ENCODE data around the gene HSPG2. TPM values are rescaled to one million over a fixed set of nuclear protein-coding genes. Genes with fewer than 3 reads are reported as not detected.
"Not testable (repeated sequence)": the region's sequence is repeated elsewhere in the genome, so short reads cannot be mapped to it uniquely, and the experiment has no call there.

HSPG2 gene
- total and polyA plus RNA-seq, 2 donors = 242 to 514 TPM

DNA sequence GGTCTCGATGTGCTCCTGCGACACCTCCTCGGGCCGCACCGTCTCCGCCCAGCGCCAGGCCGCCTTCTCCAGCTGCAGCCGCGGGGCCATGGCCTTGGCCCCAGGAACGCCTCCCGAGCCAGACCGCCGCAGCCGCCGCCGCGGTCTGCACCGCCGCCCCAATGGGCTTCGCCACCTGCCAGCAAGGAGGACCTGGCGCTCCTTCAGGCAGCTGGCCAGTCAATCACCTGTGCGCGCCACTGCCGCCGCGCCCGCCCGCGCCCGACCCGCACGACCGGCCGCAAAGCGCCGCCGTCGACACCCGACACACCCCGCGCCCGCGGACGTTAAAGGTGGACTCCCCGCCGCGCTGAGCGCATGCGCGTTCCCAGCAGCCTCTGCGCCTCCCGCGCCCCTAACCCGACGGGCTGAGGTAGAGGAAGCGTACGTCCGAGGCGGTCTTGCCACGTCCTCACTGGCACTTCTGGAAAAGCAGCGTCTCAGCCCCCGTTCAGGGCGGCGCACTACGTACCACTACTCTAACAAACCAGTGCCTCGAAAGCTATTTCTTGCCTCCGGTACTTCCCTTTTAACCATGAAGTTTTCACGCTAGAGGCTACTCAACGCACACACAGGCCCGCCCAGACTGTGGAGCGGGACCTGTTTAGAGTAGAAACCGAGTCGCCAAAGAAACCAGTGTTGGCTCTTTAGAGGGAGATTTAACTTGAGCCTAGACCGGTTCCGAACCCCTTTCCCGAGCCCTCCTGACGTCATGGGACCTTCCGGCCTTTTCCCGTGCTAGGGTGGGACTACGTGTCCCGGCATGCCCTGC is 154.0 kb downstream of the HSPG2 start, which contains the start of gene USP48:
Gene USP48 (minus strand): TSS at position 282 of the 811 bp plus-strand sequence. CDS start 192 bp downstream, at position 90.
- DNase-seq (ENCODE audit: extremely low spot score) = peak; percentile 96
- WGBS = under 1% methylated on average over 82 of the region's 82 CpGs
- H3K4me1 ChIP-seq (ENCODE audit: insufficient read depth) = no peaks in the 10 kb centered on the region

GRCh38 chr1:21782349-21782867 is 154.7 kb downstream of the HSPG2 start:
- Histone ChIP-seq H3K4me1 (ENCODE audit: insufficient read depth) (no peaks in the 10 kb centered on the region), H3K27ac (ENCODE audit: low read depth) (peak overlapping the region; percentile 100), H3K4me3 (ENCODE audit: low read depth, low read length) (peak overlapping the region; percentile 84), H3K36me3 (ENCODE audit: insufficient read depth) (no peaks in the 10 kb centered on the region)
- WGBS = 0% methylated on average over 37 of the region's 37 CpGs
- no peak for DNase-seq (ENCODE audit: extremely low spot score)

More for the DNA sequence above, 154.0 kb downstream of the HSPG2 start, which contains the start of gene USP48:
- H3K27ac ChIP-seq (ENCODE audit: low read depth) = peak within 1 kb of the TSS; percentile 100
- peak within 1 kb of the TSS; percentile 84 for H3K4me3 ChIP-seq (ENCODE audit: low read depth, low read length)
- no peaks in the 10 kb centered on the region for H3K36me3 ChIP-seq (ENCODE audit: insufficient read depth)

- no peaks in the 10 kb centered on the region for H3K4me1 ChIP-seq (ENCODE audit: insufficient read depth)
- 1% methylated on average over 17 of the region's 17 CpGs for WGBS
- no peak for DNase-seq (ENCODE audit: extremely low spot score)
- H3K27ac ChIP-seq (ENCODE audit: low read depth) = peak overlapping the region; percentile 100
- H3K36me3 ChIP-seq (ENCODE audit: insufficient read depth) = no peaks in the 10 kb centered on the region
- H3K4me3 ChIP-seq (ENCODE audit: low read depth, low read length) = peak overlapping the region; percentile 84
Measured at GRCh38 chr1:21781815-21782348, 155.2 kb downstream of the HSPG2 start.

DNA sequence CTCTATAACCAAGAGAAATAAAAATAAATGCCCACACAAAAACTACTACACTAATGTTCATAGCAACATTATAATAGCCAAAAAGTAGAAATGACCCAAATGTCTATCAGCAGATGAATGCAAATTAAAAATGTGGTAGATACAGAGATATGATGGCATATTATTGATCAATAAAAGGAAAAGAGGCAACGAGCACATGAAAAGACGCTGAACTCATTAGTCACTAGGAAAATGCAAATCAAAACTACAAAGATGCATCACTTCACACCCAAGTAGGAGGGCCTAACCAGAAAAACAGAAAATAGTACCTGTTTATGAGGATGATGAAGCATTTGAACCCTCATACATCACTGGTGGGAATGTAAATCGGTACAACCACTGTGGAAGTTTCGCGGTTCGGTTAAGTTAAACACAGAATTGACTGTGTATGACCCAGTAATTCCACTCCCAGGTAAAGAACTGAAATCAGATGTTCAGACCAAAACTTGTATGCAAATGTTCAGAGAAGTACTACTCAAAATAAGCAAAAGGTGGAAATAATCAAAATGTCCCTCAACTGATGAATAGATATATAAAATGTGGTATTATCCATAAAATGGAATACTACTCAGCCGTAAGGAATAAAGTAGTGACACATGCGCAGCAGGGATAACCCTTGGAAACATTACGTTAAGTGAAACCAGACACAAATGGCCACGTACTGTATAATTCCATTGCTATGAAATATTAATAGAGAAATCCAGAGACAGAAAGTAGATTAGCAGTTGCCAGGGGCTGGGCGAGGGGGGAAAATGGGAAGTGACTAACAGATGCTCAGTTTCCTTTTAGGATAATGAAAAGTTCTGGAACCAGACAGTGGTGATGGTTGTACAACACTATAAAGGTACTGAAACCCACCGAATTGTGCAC is 157.2 kb downstream of the HSPG2 start:
- 89% methylated on average over 12 of the region's 12 CpGs for WGBS

DNA sequence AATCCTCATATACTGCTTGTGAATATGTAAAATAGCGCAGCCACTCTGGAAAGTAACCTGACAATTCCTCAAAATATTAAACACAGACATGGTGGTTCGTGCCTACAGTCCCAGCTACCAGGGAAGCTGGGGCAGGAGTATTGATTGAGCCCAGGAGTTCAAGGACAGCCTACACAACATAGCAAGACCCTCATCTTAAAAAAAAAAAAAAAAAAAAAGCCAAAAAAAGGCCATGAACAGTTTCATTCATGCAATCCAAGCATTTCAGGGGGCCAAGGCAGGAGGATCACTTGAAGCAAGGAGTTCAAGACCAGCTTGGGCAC is 158.7 kb downstream of the HSPG2 start:
- Histone ChIP-seq H3K4me3 (ENCODE audit: low read depth, low read length) (no peak overlapping the region), H3K36me3 (ENCODE audit: insufficient read depth) (no peaks in the 10 kb centered on the region), H3K27ac (ENCODE audit: low read depth) (no peak overlapping the region), H3K4me1 (ENCODE audit: insufficient read depth) (no peaks in the 10 kb centered on the region)
- no peak for DNase-seq (ENCODE audit: extremely low spot score)
- WGBS = 98% methylated on average over 2 of the region's 2 CpGs

More for the DNA sequence above, 157.2 kb downstream of the HSPG2 start:
- no peak for DNase-seq (ENCODE audit: extremely low spot score)
- H3K4me3 ChIP-seq (ENCODE audit: low read depth, low read length) = no peak overlapping the region
- H3K4me1 ChIP-seq (ENCODE audit: insufficient read depth) = no peaks in the 10 kb centered on the region
- no peak overlapping the region for H3K27ac ChIP-seq (ENCODE audit: low read depth)
- no peaks in the 10 kb centered on the region for H3K36me3 ChIP-seq (ENCODE audit: insufficient read depth)

- 89% methylated on average over 5 of the region's 5 CpGs for WGBS
- not testable (repeated sequence) for H3K36me3 ChIP-seq (ENCODE audit: insufficient read depth); H3K27ac ChIP-seq (ENCODE audit: low read depth); H3K4me3 ChIP-seq (ENCODE audit: low read depth, low read length); DNase-seq (ENCODE audit: extremely low spot score); H3K4me1 ChIP-seq (ENCODE audit: insufficient read depth)
Measured at GRCh38 chr1:21776925-21777324, 160.2 kb downstream of the HSPG2 start.

- H3K4me1 ChIP-seq (ENCODE audit: insufficient read depth) = no peaks in the 10 kb centered on the region
- no peak overlapping the region for H3K4me3 ChIP-seq (ENCODE audit: low read depth, low read length)
- H3K27ac ChIP-seq (ENCODE audit: low read depth) = no peak overlapping the region
- no peaks in the 10 kb centered on the region for H3K36me3 ChIP-seq (ENCODE audit: insufficient read depth)
- no peak for DNase-seq (ENCODE audit: extremely low spot score)
Measured at GRCh38 chr1:21775985-21776562, 161.0 kb downstream of the HSPG2 start.

DNA sequence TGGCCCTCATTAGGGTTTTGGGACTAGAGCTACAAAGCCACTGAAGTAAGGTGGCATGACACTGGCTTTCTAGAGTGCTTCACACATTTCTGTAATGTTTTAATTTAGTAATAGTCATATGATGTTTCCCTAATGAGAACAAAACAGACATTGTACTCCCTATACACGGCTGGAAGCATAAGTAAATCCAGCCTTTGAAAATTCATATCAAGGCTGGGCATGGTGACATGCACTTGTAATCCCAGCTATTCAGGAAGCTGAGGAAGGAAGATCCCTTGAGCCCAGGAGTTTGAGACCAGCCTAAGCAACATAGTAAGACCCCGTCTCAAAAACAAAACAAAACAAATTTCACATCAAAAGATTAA is 161.6 kb downstream of the HSPG2 start:
- DNase-seq (ENCODE audit: extremely low spot score) = no peak
- Histone ChIP-seq H3K36me3 (ENCODE audit: insufficient read depth) (no peaks in the 10 kb centered on the region), H3K27ac (ENCODE audit: low read depth) (no peak overlapping the region), H3K4me1 (ENCODE audit: insufficient read depth) (no peaks in the 10 kb centered on the region), H3K4me3 (ENCODE audit: low read depth, low read length) (no peak overlapping the region)
- 62% methylated on average over 2 of the region's 2 CpGs for WGBS

DNA sequence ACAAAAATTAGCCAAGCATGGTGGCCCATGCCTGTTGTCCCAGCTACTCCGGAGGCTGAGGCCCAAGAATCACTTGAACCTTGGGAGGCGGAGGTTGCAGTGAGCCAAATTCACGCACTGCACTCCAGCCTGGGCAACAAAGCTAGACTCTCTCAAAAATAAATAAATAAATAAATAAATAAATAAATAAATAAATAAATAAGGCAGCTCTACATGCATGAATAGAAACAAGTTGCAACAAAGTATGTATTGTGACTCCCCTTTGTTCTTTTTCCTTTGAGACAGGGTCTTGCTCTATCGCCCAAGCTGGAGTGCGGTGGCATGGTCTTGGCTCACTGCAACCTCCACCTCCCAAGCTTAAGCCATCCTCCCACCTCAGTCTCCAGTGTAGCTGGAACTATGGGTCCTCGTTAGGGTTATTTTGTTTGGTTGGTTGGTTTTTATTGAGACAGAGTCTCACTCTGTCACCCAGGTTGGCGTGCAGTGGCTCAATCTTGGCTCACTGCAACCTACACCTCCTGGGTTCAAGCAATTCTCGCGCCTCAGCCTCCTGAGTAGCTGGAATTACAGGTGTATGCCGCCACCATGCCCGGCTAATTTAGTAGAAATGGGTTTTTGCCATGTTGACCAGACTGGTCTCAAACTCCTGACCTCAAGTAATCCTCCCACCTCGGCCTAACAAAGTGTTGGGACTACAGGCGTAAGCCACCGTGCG is 162.1 kb downstream of the HSPG2 start:
- Histone ChIP-seq H3K4me1 (ENCODE audit: insufficient read depth) (no peaks in the 10 kb centered on the region), H3K27ac (ENCODE audit: low read depth) (no peak overlapping the region), H3K36me3 (ENCODE audit: insufficient read depth) (no peaks in the 10 kb centered on the region), H3K4me3 (ENCODE audit: low read depth, low read length) (no peak overlapping the region)
- no peak for DNase-seq (ENCODE audit: extremely low spot score)
- 93% methylated on average over 15 of the region's 15 CpGs for WGBS

DNA sequence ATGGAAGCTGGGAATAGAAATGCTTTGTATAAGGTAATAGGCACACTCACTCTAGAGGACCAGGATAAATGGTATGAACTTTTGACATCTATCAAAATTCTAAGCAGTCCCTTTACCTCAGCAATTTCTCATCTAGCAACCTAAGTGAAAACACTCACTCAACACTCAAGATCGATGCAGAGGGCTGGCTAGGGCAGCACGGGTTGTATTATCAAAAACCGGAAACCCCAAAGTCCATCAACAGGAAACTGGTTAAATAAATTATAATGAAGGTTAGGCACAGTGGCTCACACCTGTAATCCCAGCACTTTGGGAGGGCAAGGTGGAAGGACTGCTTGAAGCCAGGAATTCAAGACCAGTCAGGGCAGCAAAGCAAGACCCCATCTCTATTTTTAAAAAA is 163.5 kb downstream of the HSPG2 start:
- Histone ChIP-seq H3K36me3 (ENCODE audit: insufficient read depth) (no peaks in the 10 kb centered on the region), H3K4me3 (ENCODE audit: low read depth, low read length) (no peak overlapping the region), H3K4me1 (ENCODE audit: insufficient read depth) (no peaks in the 10 kb centered on the region), H3K27ac (ENCODE audit: low read depth) (no peak overlapping the region)
- WGBS = 71% methylated on average over 3 of the region's 3 CpGs
- no peak for DNase-seq (ENCODE audit: extremely low spot score)
